ENCODE measurements around the gene VWF.
"Not testable (repeated sequence)": the region's sequence is repeated elsewhere in the genome, so short reads cannot be mapped to it uniquely, and the experiment has no call there.

VWF gene

DNA sequence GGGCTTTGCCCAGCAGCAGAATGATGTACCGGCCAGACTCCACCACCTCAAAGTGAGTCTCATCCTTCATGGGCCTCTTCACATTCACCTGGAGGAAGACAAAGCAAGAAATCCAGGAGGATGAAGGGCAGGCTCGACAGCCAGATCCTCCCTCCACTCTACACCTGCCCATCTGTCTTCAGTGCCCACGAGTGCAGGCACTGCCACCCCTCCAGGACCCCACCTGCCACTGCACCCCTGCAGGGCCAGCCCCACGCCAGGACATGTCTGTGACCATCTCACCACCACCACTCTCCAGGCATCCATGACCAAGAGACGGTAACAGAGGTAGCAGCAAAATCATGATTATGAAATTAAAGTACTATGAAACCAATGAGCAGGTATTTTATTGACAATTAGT lies 95.1 kb downstream of the VWF start:
- no peak for DNase-seq

DNA sequence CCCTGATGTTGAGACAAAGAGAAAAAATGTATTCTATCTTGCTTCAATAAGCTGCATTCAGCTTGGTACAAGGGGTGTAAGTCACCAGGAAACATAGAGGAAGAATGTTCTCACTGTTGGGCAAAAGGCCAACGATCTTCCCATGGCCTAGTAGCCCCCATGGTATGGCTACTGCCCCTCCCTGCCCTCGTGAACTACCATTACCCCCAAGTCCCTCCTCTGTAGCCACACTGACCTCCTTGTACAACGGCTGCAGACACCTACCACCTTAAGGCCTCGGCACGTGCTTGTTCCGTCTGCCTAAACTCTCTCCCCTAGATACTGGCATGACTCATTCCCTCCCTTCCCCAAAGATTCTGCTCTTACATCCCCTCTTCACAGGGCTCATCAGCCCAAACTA lies 97.5 kb downstream of the VWF start:
- no peak for DNase-seq

DNA sequence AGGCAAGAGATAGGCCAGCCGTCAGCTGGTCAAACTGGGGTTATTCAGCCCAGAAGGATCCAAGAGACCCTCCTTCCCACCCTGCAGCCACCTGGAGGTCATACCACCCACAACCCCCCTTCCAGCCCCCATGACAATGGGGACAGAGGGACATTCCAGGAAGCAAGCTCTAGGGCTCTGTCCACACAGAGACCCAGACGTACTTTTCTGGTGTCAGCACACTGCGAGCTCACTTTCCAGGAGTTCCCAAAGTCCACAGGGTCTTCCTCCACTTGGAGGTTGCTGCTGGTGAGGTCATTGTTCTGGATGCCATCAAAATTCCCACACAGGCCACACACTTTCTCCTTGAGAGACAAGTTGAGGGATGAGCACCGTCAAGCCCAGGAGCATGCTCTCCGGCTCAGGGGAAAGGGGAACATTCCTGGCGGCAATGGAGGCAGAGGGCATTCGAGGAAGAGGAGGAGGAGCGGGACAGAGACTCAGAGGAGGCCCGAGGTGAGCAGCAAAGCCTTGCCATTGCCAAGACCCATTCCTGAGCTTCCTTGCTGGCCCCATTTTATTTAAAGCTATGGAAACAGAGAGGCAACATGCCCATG lies 98.7 kb downstream of the VWF start:
- not testable (repeated sequence) for DNase-seq

DNA sequence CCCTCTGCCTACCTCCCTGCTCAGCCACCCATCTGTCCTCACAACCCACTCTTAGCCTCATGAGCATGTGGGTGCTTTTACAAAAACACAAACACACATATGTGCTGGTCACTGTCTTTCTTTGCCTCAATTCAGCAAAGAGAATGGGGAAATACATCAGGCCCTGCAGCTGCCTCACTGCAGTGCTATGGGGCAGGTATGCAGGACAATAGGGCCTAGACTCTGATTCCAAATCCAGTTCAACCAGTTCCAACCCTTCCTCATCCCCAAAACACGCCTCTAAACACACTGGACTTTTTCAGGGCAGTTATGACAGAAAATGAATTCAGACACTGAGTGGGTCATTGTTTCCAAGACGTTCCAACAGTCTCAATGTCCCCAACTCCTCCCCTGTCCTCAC lies 100.4 kb downstream of the VWF start:
- DNase-seq, result not testable (repeated sequence)

DNA sequence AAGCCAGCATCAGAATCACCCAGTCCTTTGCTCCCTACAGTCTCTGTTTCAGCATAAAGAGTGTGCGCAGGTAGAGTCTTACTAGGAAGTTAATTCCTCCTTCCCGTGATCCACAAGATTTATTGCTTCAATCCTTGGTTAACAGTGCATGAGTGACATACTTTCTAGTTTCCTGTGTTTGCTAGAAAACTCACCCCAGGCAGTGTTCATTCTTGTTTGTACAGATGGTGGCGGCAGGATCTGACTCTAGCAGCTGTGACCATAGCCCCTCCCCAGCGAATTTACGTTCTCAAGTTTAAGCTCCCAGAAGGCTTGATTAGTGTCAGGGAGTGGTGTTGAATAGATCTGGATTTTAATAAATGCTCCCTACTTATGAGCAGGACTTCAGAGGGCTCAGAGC lies 103.5 kb downstream of the VWF start:
- no peak for DNase-seq

DNA sequence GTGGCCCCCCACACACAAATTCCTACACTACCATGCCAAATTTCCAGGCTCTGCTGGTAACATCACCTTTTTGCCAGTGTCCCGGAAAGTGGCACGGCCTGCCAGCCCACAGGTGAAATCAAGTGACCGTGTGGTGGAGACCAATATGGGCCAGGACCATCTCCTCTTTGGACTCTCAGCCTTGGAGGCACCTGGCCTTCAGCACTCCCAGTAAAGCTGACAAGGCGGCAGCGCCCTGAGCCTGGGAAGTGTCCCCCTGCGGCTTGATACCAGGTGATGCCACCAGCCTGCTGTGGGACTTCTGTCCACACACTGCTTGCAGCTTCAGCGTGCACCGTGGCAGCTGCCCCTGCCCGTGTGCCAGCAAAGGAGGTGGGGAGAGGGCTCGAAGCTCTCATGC lies 104.0 kb downstream of the VWF start:
- not testable (repeated sequence) for DNase-seq

DNA sequence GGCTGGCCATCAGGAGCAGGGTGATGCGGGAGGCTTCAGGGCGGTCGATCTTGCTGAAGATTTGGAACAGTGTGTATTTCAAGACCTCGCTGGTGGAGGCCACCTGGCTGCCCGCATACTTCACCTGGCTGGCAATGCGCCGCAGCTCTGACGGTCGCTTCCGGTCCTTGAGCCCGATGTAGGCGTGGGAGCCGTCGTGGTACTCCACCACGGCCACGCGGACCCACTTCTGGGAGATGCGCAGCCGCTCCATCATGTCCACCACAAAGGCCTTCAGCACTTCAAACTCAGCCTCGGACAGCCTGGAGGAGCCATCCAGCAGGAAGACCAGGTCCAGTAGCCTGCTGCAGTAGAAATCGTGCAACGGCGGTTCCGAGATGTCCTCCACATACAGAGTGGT lies 105.2 kb downstream of the VWF start:
- not testable (repeated sequence) for DNase-seq

DNA sequence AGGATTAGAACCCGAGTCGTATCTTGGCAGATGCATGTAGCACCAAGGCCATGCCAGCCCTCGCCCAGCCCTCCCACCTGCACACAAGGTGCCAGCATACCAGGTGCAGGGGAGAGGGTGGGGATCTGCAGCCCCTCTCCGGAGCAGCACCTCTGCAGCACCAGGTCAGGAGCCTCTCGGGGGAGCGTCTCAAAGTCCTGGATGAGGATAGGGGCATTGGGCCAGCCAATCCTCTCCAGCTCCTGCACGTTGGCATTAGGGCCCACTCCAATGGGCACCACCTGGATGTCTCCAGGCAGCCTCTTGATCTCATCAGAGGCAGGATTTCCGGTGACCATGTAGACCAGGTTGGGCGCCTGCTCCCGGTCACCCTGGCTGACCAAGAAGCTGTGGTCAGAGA lies 106.2 kb downstream of the VWF start:
- no peak for DNase-seq

DNA sequence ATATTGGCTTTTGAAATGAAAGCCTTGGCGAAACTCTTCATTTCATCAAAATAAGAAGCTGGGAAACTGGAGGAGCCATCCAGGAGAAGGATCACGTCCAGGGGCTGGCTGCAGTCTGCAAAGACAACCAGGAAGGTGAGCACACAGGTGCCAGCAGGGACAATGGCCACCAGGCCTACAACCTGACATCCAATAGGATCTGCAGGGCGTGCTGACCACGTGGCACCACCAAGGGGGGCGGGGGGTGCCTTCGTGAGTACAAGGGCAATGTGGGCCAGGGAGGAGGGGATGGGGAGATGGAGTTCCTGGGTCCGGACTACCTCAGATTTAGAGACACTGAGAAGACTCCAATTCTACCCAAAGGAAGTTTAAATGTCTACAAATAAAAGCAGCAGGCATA lies 107.7 kb downstream of the VWF start:
- DNase-seq, result no peak

DNA sequence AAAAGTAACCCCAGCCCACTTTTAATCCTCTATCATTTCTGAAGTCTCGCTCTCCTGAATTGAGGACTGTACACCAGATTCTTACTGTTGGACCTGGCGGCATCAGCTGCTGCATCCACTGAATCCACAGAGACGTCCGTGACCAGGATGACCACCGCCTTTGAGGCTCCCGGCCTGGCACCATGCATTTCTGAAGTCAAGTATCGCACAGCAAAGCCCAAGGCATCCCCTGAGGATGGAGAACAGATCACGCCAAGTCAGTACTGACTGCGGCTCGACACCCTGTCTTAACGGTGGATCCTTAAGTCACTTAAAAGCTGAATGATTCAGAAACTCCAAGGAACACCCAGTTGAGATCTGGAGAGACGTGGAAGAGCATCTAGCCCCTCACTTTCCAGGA lies 108.5 kb downstream of the VWF start:
- not testable (repeated sequence) for DNase-seq

DNA sequence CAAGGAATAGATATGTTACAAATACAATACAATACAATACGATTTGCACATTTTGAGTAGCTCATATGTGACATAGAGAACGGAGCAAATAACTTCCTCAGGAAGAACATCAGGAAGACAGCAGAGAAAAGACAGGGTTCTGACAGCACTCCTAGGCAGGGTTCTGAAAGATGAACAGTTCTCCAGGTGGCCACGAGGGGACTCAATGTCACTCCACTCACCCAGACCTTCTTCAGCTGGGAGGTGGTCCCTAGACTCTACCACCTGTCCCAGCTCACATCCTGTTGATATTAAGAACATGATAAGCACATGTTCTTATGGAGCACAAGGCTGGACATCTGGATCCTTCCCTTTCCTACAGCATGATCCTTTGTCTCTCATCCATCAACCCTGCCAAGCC lies 109.2 kb downstream of the VWF start:
- not testable (repeated sequence) for DNase-seq

DNA sequence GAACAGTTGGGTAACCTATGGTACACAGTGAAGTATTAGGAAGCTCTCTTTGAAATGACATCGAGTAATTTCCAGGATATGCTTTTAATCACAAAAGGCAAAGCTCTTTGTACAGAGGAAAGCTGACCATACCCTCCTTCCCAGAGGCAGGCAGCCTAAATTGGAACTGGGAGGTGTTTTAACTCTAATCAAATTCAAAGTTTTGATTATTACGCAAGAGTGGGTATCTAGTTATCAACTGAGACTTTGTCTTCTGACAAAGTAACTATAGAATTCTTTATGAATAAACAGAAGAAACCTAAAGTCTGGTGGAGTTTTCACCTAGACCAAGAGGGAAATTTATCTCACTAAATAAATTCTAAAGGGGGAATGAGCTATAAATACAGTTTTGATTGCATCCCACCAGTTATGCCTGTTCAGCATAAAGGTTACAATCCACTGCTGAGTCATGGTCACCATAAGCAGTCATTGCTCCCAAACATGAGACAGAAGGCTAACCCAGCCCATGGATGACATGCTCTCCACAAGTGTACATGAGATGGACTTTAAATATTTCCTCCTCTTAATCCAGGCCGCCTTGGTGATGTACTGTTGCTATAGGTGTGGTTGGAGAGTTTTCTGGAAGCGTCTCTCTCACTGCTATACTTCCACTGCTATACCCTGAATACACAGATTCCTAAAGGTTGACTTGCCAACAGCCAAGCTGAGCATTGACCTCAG lies 113.7 kb downstream of the VWF start:
- DNase-seq, result not testable (repeated sequence)

DNA sequence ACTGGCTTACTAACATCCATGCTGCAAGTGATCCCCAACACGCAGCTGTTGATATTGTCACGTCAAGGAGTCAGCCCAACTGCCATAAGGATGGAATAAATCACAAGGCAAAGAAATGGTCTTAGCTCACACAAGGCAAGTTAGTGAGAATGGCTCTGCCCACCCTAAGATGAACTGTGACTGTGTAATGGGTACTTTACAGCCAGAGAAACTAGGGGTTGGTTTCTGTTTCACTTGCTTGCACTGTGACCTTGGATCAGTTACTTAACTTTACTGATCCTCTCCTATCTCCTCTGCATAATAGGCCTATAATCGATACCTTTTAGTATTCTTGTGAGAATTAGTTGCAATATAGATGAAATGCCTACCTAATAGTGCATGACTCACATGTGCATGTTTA lies 127.2 kb downstream of the VWF start:
- no peak for DNase-seq

DNA sequence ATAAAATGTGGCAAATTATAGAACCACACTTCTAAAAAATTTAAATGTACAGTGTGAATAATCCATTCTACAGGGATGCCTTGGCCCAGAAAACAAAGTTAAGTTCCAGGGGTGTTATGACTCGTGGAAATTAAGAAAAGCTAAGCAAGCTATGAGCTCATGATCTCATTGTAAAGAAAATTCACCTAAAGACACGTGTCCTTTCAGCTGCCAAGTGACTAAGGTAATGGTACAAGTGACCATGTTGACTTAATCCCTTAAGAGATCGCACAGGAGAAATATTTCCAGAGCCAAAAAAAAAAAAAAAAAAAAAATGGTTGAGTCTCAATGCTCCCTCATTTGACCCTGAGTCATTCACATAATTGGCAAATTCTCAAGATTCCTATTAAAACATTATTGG lies 128.0 kb downstream of the VWF start:
- DNase-seq, result no peak

DNA sequence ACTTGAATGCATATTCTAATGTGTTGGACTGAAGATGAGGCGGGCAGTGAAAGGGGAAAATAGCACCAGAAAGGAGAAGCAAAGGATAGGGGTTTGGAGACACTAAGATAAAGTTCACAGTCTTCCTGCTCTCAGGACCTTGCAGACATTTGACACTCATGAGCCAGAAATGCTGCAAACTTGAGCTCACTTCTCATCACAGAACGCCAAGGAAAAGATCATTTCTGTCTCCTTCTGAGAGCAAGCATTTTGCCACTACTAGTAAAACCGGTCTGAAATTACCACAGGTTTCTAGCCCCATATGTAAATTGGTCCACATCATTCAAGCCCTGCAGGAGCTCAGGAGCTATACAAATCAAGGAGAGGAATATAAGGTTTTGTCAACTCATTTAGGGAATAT lies 134.8 kb downstream of the VWF start:
- no peak for DNase-seq

DNA sequence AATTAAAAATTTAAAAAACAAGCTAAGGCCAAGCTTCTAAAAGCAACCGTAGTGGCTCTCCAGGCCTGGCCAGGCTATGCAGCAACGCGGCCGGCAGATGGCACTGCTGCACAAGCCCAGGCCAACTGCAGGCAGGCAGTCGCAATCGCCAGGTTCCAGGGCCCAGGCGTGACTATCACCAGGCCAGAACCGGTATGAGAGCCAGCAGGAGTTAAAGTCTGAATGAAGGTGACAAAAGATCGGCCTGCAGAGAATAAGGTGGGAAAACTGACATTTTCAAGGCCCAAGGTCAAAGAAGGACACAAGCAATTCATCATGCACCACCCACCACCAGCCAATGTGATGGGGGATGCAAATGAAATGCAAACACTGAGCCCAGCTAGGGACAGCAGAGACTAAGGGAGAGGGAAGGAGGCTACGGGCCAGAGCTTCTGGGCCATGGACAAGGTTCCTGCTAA lies 135.8 kb downstream of the VWF start:
- DNase-seq, result peak; percentile 88

DNA sequence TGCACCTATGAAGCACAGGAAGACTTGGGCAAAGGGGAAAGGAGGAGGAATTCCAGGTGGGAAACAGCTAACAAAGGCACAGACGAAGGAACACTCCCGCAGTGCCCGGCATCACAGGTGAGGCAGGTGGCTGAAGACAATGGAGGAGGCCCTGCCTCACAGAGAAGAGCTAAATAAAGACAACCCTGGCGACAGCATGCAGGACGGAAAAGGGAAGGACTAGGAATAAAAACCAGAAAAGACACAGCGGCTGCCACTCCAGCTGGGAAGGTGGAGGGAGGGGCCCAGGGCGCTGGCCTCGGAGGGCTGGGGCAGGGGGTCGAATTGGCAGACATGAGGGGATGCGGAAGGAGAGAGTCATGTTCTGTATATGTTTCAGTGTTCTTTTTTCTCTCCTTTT lies 136.4 kb downstream of the VWF start:
- no peak for DNase-seq

DNA sequence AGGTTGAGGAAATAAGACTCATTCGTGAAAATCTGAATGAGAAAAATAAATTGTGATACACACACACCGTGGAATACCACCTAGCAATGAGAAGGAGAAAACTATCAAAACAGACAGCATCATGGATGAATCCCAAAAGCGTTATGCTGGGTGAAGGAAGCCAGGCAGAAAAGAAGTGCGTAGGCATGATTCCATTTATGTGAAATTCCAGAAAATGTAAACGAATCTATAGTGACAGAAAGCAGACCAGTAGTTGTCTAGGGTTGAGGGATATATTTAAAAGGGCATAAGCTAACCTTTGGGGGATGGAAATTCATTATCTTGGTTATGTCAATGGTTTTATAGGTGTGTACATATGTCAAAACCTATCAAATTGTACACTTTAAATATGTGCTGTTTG lies 136.9 kb downstream of the VWF start:
- no peak for DNase-seq

DNA sequence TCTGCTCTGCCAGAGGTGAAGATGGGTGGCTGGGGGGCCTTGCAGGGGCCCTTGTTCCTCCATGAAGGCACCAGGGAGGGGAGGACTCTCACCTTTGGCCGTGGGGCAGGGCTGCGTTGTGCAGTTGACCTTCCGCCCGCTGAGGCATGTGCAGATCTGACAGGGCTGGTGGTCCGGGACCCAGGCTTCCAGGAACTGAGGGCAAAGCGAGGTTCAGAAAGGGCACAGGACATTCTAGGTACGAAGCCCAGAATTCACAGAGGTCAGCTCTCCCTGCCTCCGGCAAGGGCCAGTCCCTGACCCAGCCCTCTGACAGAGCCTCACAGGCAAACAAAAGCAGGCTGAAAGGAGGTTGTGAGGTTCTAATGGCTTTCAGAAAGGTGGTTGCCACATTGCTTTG lies 139.0 kb downstream of the VWF start:
- DNase-seq, result no peak

DNA sequence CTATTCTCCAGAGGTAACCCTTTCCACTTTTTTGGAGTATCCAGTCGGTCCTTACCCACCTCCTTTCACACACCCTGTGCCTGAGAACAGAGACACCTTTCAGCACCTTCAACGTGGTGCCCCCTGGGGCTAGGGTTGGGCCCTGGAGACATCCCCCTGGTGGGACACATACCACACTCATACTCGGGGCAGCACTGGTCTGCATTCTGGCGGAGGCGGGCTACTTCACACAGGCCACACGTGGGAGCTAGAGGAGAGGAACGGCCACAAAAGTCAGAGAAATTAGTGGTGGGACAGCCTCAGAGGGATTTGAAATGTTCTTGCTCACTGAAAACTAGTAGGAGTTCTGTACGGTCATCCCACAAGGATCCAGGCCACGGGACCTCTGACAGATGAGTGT lies 139.6 kb downstream of the VWF start:
- DNase-seq, result no peak

DNA sequence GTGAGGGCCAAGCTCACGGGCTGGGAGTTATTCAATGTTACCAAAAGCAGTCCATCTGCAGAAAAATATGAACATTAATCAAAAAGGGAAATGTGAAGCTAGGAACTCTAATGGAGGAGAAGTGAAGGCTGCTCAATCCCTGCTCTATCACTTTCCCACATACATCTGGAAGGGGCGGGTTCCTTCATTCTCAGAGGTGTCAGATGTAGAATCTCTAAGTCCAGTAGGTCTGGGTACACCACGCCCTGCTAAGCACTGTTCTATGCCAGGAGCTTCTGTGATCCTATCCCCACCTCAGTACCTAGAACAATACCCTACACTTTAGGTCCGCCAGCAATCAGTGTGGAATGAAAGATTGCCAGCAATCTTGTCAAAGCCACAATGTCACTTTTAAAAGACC lies 142.4 kb downstream of the VWF start:
- DNase-seq, result no peak

DNA sequence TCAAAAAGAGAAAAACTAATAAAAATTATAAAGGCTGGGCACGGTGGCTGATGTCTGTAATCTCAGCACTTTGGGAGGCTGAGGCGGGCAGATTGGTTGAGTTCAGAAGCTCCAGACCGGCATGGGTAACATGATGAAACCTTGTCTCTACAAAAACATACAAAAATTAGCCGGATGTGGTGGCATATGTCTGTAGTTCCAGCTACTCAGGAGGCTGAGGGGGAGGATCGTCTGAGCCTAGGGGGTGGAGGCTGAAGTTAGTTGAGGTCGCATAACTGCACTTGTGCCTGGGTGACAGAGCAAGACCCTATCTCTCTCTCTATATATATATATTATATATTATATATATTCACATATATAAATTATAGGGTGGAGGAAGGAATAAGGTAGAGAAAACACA lies 146.9 kb downstream of the VWF start:
- DNase-seq, result no peak

DNA sequence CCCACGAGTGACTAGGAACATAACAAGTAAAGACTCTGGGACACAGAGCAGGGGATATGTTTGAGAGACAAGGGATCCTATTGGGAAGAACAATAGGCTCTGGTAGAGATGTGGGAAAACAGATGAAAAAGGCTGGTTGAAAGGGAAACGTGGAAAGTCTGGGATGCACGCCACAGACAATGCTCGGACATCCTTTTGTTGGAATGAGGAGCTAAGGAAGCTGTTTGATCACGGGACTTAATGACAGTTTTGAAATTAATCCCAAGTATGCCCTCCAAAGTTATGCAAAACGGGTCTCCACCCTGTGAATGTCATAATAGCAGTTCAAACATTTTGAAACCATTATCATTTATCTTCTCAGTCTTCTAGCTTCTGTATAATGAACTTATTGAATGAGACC lies 147.8 kb downstream of the VWF start:
- no peak for DNase-seq

DNA sequence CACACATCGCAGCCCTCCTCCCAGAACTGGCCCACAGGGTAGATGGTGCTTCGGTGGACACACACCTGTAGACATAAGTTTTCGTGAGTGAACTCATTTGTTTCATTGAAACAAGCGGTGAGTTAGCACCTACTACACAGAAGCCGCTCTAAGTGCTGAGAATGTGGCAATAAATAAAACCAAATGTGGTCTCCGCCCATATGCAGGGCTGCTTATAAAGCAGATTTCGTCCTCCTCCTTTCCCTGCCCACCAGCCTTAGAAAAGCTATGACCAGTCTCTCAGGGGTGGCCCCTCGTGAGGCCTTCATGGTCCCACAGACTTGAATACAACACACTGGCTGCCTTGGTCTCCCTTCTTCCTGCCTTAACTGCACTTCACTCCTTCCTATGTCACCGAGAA lies 148.3 kb downstream of the VWF start:
- no peak for DNase-seq

DNA sequence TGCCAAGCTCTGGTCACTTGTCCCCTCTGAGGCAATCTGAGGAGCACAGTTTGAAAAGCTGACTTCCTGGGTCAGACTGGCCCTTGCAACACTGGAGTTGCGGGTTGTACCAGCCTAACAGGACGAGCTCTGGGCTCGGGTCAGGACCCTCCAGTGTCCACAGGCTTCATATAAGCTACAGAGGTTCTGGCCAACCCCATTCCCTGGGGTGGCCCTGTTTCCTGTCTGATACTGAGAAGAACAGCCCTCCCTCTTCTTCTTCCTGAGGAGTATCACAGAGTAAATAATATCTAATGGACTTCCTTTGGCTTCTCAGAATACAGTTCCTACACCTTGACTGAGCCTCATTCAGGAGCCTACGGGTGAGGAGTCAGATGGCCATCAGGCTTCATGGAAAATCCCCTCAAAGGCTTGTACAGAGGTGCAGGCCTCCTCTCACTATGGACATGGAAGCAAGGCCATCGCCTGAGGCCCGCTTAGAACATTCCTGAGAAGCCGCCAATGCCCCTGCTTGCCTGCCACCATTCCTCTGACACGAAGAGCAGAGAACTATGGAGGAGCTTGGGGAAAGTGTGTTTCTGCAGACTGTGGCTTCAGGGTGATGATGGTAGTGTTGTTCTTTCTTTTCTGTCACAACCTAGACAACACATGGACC lies 150.9 kb downstream of the VWF start:
- no peak for DNase-seq
